Activated B cell treated with CpG ODN at 0.5 μM for 24 hours (primary cell): ENCODE results near the gene MT2A. TPM values are rescaled to one million over a fixed set of nuclear protein-coding genes. Genes with fewer than 3 reads are reported as not detected.

Source experiments
- ATAC-seq: fragments of 200-7000 bp; cut with Tn5 transposase; one replicate; pipeline ENCODE4 v1.10.0; 2021; ENCODE audit warnings: low read depth, mild to moderate bottlenecking, moderate library complexity
- CTCF ChIA-PET: fragments of 350-600 bp; sonication (Branson Sonifier 250); formaldehyde crosslinking; loops from one replicate; lab custom pipeline; 2021; ENCODE audit warnings: antibody characterized with exemption; lab: Charles Lee
- POLR2A ChIA-PET: fragments of 350-600 bp; sonication (Branson Sonifier 250); formaldehyde crosslinking; loops from one replicate; lab custom pipeline; 2021; ENCODE audit warnings: antibody characterized with exemption; lab: Charles Lee
- DNase-seq: peaks from one replicate; pipeline ENCODE4 v3.0.0; 2022
- H3K27ac Mint-ChIP-seq: one replicate; pipeline ENCODE4 v1.8.0; 2020; ENCODE audit warnings: mixed read lengths
- H3K27me3 Mint-ChIP-seq: one replicate; pipeline ENCODE4 v1.8.0; 2021; ENCODE audit warnings: mixed read lengths
- H3K36me3 Mint-ChIP-seq: one replicate; pipeline ENCODE4 v1.8.0; 2021; ENCODE audit warnings: low read depth, mixed read lengths
- H3K4me1 Mint-ChIP-seq: one replicate; pipeline ENCODE4 v1.8.0; 2021; ENCODE audit warnings: mixed read lengths
- H3K4me3 Mint-ChIP-seq: one replicate; pipeline ENCODE4 v1.8.0; 2020; ENCODE audit warnings: mild to moderate bottlenecking, mixed read lengths
- H3K9me3 Mint-ChIP-seq: one replicate; pipeline ENCODE4 v1.8.0; 2020; ENCODE audit warnings: mixed read lengths
- CTCF ChIP-seq: fragments of 200-600 bp; IDR thresholded peaks from one replicate; pipeline ENCODE4 v1.8.0; 2022; ENCODE audit warnings: antibody characterized with exemption, mild to moderate bottlenecking
- intact Hi-C: fragments of 100-400 bp; cut with micrococcal nuclease; formaldehyde crosslinking; loops from one replicate; pipeline ENCODE4 v1.15.1; 2024
- total RNA-seq: library from RNA; stranded (reverse); gene quantifications from 2 replicates; pipeline ENCODE4 v1.2.3, GENCODE V29; 2022

Gene MT2A
- total RNA-seq, 1 donor from 2014 or later, result 77.4 TPM

- TF ChIP-seq CTCF, result no peak
- Mint-ChIP-seq H3K36me3 (no peaks in the 10 kb centered on the region), H3K4me1 (peaks cover 31% of the 10 kb centered on the region), H3K27ac (no peak overlapping the region), H3K4me3 (no peak overlapping the region), H3K9me3 (no peaks in the 10 kb centered on the region), H3K27me3 (peaks cover 61% of the 10 kb centered on the region)
- DNase-seq (no peak), ATAC-seq (no peak)
- intact Hi-C loops, result loop anchor here (10.0 kb wide), 1 partner anchor 299 kb away; the partner anchor contains the start of gene HERPUD1
- ChIA-PET CTCF (no interaction called here), POLR2A (no interaction called here)
Measured at GRCh38 chr16:56635441-56635967, 27.1 kb downstream of the MT2A start.

DNA sequence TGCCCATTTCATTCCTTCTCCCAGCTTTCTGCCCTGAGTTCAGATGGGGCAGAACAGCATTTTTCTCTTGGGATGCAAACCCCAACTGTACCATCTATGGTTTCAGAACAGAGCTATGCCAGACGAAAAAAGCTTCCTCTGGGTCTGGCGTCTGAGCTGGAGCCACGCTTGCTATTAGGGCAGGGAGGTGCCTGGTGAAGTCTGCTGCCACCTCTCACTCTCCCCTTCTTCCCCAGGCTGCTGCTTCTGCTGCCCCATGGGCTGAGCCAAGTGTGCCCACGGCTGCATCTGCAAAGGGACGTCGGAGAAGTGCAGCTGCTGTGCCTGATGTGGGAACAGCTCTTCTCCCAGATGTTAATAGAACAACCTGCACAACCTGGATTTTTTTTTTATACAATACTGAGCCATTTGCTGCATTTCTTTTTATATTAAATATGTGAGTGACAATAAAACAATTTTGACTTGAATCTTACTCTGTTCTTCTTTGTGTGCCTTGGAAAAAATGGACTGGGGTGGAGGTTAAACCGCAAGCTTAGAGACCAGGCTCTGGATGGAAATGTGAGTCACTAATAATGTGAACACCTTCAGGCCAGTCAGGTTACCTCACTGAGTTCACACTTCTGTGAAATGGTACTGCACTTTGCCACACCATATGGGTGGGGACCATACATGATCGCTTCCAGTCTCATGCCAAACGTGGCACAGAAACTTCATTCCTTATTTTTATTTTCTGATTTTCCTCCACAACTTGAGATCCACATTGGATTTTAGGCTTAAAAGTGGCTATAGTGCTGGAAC lies 28.4 kb downstream of the MT2A start:
- H3K27me3 Mint-ChIP-seq, result peaks cover 69% of the 10 kb centered on the region
- no peak overlapping the region for H3K4me3 Mint-ChIP-seq
- DNase-seq (no peak), ATAC-seq (no peak)
- TF ChIP-seq CTCF, result no peak
- CTCF ChIA-PET, result no interaction called here
- H3K36me3 Mint-ChIP-seq, result no peaks in the 10 kb centered on the region
- no peaks in the 10 kb centered on the region for H3K9me3 Mint-ChIP-seq
- intact Hi-C loops, result loop anchor here (10.0 kb wide), 1 partner anchor 298 kb away; the partner anchor contains the start of gene HERPUD1
- H3K4me1 Mint-ChIP-seq, result peaks cover 22% of the 10 kb centered on the region
- POLR2A ChIA-PET, result no interaction called here
- no peak overlapping the region for H3K27ac Mint-ChIP-seq

DNA sequence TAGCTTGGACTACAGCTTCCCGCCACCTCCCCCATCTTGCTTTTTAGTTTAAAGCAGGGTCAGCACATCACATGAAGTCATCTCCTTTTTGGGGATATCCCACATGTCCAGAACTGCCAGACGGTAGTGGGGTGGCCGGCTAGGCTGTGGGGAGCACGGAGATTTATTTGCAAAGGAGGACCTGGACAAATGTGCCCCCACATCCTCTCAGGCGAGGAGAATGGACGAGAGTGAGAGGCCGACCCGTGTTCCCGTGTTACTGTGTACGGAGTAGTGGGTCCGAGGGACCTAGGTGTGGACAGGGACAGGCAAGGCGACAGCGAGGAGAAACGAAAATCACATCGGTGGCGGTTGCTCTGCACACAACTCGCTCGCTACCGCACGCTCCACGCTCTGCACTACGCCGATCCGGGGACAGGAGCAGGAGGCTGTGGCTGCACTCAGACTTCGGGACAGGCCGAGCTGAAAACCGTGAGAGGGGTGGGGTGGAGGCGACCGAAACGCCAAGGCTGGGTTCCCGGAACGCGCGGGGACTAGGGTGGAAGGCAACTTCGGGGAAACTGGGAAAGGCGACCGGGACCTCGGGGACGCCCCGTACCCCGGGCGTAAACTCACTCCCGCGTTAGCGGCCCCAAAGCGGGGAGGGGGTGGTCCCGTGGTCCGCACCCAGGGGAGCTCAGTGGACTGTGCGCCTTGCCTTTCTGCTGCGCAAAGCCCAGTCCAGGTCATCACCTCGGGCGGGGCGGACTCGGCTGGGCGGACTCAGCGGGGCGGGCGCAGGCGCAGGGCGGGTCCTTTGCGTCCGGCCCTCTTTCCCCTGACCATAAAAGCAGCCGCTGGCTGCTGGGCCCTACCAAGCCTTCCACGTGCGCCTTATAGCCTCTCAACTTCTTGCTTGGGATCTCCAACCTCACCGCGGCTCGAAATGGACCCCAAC lies 29.7 kb downstream of the MT2A start, which contains the start of gene MT1A:
Gene MT1A, plus strand, starts transcription at position 853 of the 937 bp plus-strand sequence. Its CDS starts 73 bp downstream, at position 926.
- intact Hi-C loops, result loop anchor here (10.0 kb wide), 1 partner anchor 297 kb away; the partner anchor contains the start of gene HERPUD1

DNA sequence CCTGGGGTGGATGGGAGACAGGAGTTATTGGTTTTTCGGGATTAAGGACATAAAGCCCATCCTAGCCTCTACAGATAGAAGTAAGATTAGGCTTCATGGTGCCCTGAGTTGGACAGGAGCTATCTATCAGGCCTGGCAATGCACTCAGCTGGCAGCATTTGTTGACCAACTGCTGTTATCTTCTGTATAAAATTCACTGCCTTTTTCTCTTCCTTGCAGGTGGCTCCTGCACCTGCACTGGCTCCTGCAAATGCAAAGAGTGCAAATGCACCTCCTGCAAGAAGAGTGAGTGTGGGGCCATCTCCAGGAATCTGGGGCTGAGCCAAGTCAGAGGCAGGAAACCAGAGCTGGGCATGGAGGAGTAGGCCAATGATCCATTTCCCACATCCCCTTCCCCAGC lies 30.7 kb downstream of the MT2A start:
- intact Hi-C loops, result loop anchor here (10.0 kb wide), 1 partner anchor 296 kb away; the partner anchor contains the start of gene HERPUD1
- TF ChIP-seq CTCF, result no peak
- Mint-ChIP-seq H3K36me3 (no peaks in the 10 kb centered on the region), H3K4me3 (no peak overlapping the region), H3K4me1 (peaks cover 28% of the 10 kb centered on the region), H3K9me3 (no peaks in the 10 kb centered on the region), H3K27me3 (peaks cover 69% of the 10 kb centered on the region), H3K27ac (no peak overlapping the region)
- no peak for DNase-seq
- no peak for ATAC-seq
- ChIA-PET POLR2A (interaction anchor here (0.7 to 2.4 kb wide), 2 partner anchors 9 to 15 kb away, joined by 4 to 5 read pairs; no protein-coding TSS in a partner anchor), CTCF (no interaction called here)

More for the DNA sequence above, 29.7 kb downstream of the MT2A start, which contains the start of gene MT1A:
- peaks cover 20% of the 10 kb centered on the region for H3K4me1 Mint-ChIP-seq
- H3K27ac Mint-ChIP-seq, result no peak within 1 kb of the TSS
- no peaks in the 10 kb centered on the region for H3K9me3 Mint-ChIP-seq
- peak within 1 kb of the TSS; percentile 41 for H3K4me3 Mint-ChIP-seq
- TF ChIP-seq CTCF, result no peak
- ATAC-seq, result no peak
- no peaks in the 10 kb centered on the region for H3K36me3 Mint-ChIP-seq
- ChIA-PET POLR2A (no interaction called here), CTCF (no interaction called here)
- peaks cover 72% of the 10 kb centered on the region for H3K27me3 Mint-ChIP-seq
- DNase-seq, result no peak
